Activated CD8-positive, alpha-beta T cell treated with anti-CD3 and anti-CD28 coated beads for 36 hours (primary cell): ENCODE data around the gene PLEKHA7. TPM values are rescaled to one million over a fixed set of nuclear protein-coding genes. Genes with fewer than 3 reads are reported as not detected.

Experiments
- ATAC-seq: fragments of 200-7000 bp; cut with Tn5 transposase; one replicate; pipeline ENCODE4 v1.10.0; 2021; ENCODE audit warnings: mild to moderate bottlenecking, moderate library complexity
- CTCF ChIA-PET: fragments of 350-600 bp; sonication (Branson Sonifier 250); formaldehyde crosslinking; loops from one replicate; lab custom pipeline; 2021; ENCODE audit warnings: antibody characterized with exemption; lab: Charles Lee
- POLR2A ChIA-PET: fragments of 350-600 bp; sonication (Branson Sonifier 250); formaldehyde crosslinking; loops from one replicate; lab custom pipeline; 2021; ENCODE audit warnings: antibody characterized with exemption; lab: Charles Lee
- DNase-seq: peaks from one replicate; pipeline ENCODE4 v3.0.0-alpha.2; 2020
- H3K27ac Mint-ChIP-seq: one replicate; pipeline ENCODE4 v1.8.0; 2021; ENCODE audit warnings: mild to moderate bottlenecking, mixed read lengths
- H3K27me3 Mint-ChIP-seq: one replicate; pipeline ENCODE4 v1.8.0; 2021; ENCODE audit warnings: mixed read lengths
- H3K36me3 Mint-ChIP-seq: one replicate; pipeline ENCODE4 v1.8.0; 2021; ENCODE audit warnings: low read depth, mixed read lengths
- H3K4me1 Mint-ChIP-seq: one replicate; pipeline ENCODE4 v1.8.0; 2021; ENCODE audit warnings: low read depth, mixed read lengths
- H3K4me3 Mint-ChIP-seq: one replicate; pipeline ENCODE4 v1.8.0; 2021; ENCODE audit warnings: mild to moderate bottlenecking, moderate library complexity, mixed read lengths
- H3K9me3 Mint-ChIP-seq: one replicate; pipeline ENCODE4 v1.8.0; 2021; ENCODE audit warnings: mixed read lengths
- CTCF ChIP-seq: fragments of 200-600 bp; IDR thresholded peaks from one replicate; pipeline ENCODE4 v1.8.0; 2022; ENCODE audit warnings: antibody characterized with exemption, mild to moderate bottlenecking
- intact Hi-C: fragments of 100-400 bp; cut with micrococcal nuclease; formaldehyde crosslinking; loops from one replicate; pipeline ENCODE4 v1.10.0; 2022
- total RNA-seq, 2 experiments: library from RNA; stranded (reverse); gene quantifications; one replicate each; pipeline ENCODE4 v1.2.3, GENCODE V29; 2021

PLEKHA7 gene
- total RNA-seq, 2 experiments from 2014 or later = 6.0 to 6.6 TPM

GRCh38 chr11:16784666-16785065, 229.5 kb downstream of the PLEKHA7 start:
- intact Hi-C loops = loop anchor here (5.0 kb wide), 1 partner anchor 278 kb away; no protein-coding TSS in a partner anchor
- ChIA-PET POLR2A (interaction anchor here (1.0 kb wide), 1 partner anchor 157 kb away, joined by 3 read pairs; no protein-coding TSS in a partner anchor), CTCF (interaction anchor here (0.8 to 9.0 kb wide), 23 partner anchors 9 to 743 kb away, joined by 3 to 60 read pairs (median 5); no protein-coding TSS in a partner anchor)
- Mint-ChIP-seq H3K27me3 (no peaks in the 10 kb centered on the region), H3K36me3 (no peaks in the 10 kb centered on the region), H3K9me3 (no peaks in the 10 kb centered on the region), H3K4me3 (no peak overlapping the region), H3K27ac (no peak overlapping the region), H3K4me1 (no peaks in the 10 kb centered on the region)
- DNase-seq = no peak
- TF ChIP-seq CTCF = no peak
- no peak for ATAC-seq

DNA sequence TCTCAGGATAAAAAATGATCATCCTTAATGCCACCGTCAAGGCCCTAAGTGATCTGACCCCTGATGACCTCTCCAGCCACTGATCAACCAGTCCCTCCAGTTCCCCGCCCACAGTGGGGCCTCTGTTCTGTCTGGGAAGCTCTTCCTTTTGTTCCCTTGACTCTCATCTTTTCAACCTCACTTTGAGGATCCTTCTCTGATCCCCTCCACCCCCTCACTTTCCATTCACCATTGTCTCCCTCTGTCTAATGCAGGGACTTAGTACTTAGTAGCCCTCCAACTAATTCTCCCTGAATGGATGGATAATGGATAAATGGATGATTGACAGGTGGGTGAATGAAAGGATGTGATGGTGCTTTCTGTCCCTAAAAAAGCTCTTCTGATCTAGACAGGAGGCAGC, 230.1 kb downstream of the PLEKHA7 start:
- no peak overlapping the region for H3K27ac Mint-ChIP-seq
- no peaks in the 10 kb centered on the region for H3K36me3 Mint-ChIP-seq
- no peak overlapping the region for H3K4me3 Mint-ChIP-seq
- no peaks in the 10 kb centered on the region for H3K27me3 Mint-ChIP-seq
- no peak for TF ChIP-seq CTCF
- DNase-seq (no peak), ATAC-seq (no peak)
- H3K9me3 Mint-ChIP-seq = no peaks in the 10 kb centered on the region
- no peaks in the 10 kb centered on the region for H3K4me1 Mint-ChIP-seq
- CTCF ChIA-PET = interaction anchor here (0.8 to 9.0 kb wide), 9 partner anchors 9 to 744 kb away, joined by 3 to 60 read pairs (median 8); no protein-coding TSS in a partner anchor
- POLR2A ChIA-PET = interaction anchor here (1.0 kb wide), 1 partner anchor 157 kb away, joined by 3 read pairs; no protein-coding TSS in a partner anchor
- intact Hi-C loops = no loop called here

DNA sequence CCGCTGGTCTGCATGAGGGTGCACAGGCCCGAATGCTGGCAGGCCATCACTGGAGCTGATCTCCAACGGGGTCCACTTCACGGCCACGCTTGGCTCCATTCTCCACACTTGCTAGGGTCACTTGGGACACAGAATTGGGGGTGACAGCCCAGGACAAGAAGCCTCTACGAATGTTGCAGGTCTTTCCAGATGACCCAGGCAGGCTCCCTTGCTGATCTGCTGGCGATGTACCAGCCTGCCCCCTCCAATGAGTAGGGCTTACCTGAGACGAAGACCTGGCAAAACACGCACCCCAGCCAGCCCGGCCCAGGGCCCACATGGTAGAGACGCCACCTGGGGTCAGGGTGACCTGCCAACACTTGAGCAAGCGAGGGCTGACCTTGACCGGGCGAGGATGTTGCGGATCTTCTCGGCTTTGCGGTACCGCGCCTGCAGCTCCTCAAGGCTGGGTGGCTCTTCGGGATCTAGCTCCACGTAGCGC, 230.9 kb downstream of the PLEKHA7 start:
- no peak overlapping the region for H3K27ac Mint-ChIP-seq
- H3K9me3 Mint-ChIP-seq = no peaks in the 10 kb centered on the region
- H3K36me3 Mint-ChIP-seq = no peaks in the 10 kb centered on the region
- no peak for DNase-seq
- no peaks in the 10 kb centered on the region for H3K27me3 Mint-ChIP-seq
- intact Hi-C loops = no loop called here
- no peak for ATAC-seq
- CTCF ChIA-PET = interaction anchor here (1.5 to 9.0 kb wide), 4 partner anchors 10 to 280 kb away, joined by 4 to 60 read pairs (median 28); no protein-coding TSS in a partner anchor
- no peaks in the 10 kb centered on the region for H3K4me1 Mint-ChIP-seq
- H3K4me3 Mint-ChIP-seq = no peak overlapping the region
- POLR2A ChIA-PET = no interaction called here
- no peak for TF ChIP-seq CTCF

DNA sequence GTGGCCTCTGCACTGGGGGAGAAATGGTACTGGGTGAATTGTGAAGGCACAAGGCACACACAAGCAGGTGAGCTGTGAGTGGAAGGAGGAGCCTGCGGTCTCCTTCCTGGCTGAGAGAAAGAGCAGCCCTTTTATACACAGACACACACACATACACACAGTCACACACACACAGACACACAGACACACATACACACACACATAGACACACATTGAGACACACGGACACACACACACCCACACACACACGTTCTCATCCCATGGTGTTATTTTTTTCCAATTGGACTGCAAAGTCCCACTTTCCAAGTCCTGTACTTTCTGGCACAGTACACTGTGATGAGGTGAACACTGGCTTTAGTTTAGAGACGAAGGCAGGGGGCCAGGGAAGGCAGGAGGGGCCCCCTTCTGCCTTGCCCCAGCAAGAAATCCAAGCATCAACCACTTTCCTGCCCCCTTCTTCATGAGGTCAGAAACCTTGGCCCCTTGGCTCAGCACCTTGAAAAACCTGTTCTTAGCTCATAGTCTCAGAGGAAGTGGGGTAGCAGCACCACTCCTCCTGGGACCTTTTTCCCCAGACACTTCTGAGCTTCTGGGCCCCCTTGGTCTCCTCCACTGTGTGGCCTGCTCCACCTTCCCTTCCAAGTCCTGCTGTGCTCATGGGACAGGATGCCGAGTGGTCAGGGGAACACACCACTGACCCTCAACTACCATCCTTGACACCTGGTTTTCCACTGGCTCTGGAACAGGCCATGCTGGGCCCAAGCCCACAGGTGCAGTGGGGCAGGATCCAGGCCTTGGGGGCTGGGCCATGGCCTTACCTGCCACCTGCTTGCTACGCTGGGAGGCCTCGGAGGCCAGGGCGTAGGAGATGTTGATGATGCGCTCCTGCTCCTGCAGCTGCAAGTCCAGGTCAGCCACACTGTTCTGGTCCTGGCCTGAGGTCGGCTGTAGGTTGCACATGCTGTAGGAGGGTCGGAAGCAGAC, 232.0 kb downstream of the PLEKHA7 start:
- Mint-ChIP-seq H3K27ac (peak overlapping the region; percentile 36), H3K4me1 (no peaks in the 10 kb centered on the region), H3K4me3 (no peak overlapping the region), H3K9me3 (no peaks in the 10 kb centered on the region), H3K27me3 (no peaks in the 10 kb centered on the region), H3K36me3 (no peaks in the 10 kb centered on the region)
- intact Hi-C loops = no loop called here
- DNase-seq (no peak), ATAC-seq (no peak)
- ChIA-PET CTCF (interaction anchor here (0.9 to 6.3 kb wide), 2 partner anchors 38 to 282 kb away, joined by 3 to 60 read pairs; no protein-coding TSS in a partner anchor), POLR2A (no interaction called here)
- no peak for TF ChIP-seq CTCF
